Measurements from ENCODE around the gene MYPN.

The MYPN gene

GRCh38 chr10:68081916-68082315 lies 27.4 kb upstream of the MYPN start:
- TF ChIP-seq POLR2AphosphoS5 (IDR thresholded peaks at IDR 0.05; ENCODE audit: low read depth, low read length): no peak
- no peak for TF ChIP-seq REST (IDR thresholded peaks at IDR 0.05; ENCODE audit: insufficient read depth in 1 of 2, low read depth in 2 of 2, low read length in 2 of 2)
- no peak for TF ChIP-seq SIN3A (IDR thresholded peaks at IDR 0.05; ENCODE audit: borderline replicate concordance, insufficient read depth, low read length)
- TF ChIP-seq FOXP2 (optimal IDR thresholded peaks at IDR 0.05; ENCODE audit: borderline replicate concordance, extremely low read depth, extremely low read length, insufficient read depth): no peak
- TF ChIP-seq TAF1 (IDR thresholded peaks at IDR 0.05; ENCODE audit: borderline replicate concordance, insufficient read depth, low read length): no peak

GRCh38 chr10:68082872-68083271 lies 26.4 kb upstream of the MYPN start:
- no peak for TF ChIP-seq POLR2AphosphoS5 (IDR thresholded peaks at IDR 0.05; ENCODE audit: low read depth, low read length)
- no peak for TF ChIP-seq FOXP2 (optimal IDR thresholded peaks at IDR 0.05; ENCODE audit: borderline replicate concordance, extremely low read depth, extremely low read length, insufficient read depth)
- TF ChIP-seq SIN3A (IDR thresholded peaks at IDR 0.05; ENCODE audit: borderline replicate concordance, insufficient read depth, low read length): no peak
- no peak for TF ChIP-seq TAF1 (IDR thresholded peaks at IDR 0.05; ENCODE audit: borderline replicate concordance, insufficient read depth, low read length)
- TF ChIP-seq REST (IDR thresholded peaks at IDR 0.05; ENCODE audit: insufficient read depth in 1 of 2, low read depth in 2 of 2, low read length in 2 of 2): no peak

- no peak for TF ChIP-seq SIN3A (IDR thresholded peaks at IDR 0.05; ENCODE audit: borderline replicate concordance, insufficient read depth, low read length)
- TF ChIP-seq TAF1 (IDR thresholded peaks at IDR 0.05; ENCODE audit: borderline replicate concordance, insufficient read depth, low read length): no peak
- no peak for TF ChIP-seq REST (IDR thresholded peaks at IDR 0.05; ENCODE audit: insufficient read depth in 1 of 2, low read depth in 2 of 2, low read length in 2 of 2)
- TF ChIP-seq POLR2AphosphoS5 (IDR thresholded peaks at IDR 0.05; ENCODE audit: low read depth, low read length): no peak
- no peak for TF ChIP-seq FOXP2 (optimal IDR thresholded peaks at IDR 0.05; ENCODE audit: borderline replicate concordance, extremely low read depth, extremely low read length, insufficient read depth)
Measured at GRCh38 chr10:68083953-68084352, 25.3 kb upstream of the MYPN start.

GRCh38 chr10:68084469-68084868 lies 24.8 kb upstream of the MYPN start:
- TF ChIP-seq FOXP2 (optimal IDR thresholded peaks at IDR 0.05; ENCODE audit: borderline replicate concordance, extremely low read depth, extremely low read length, insufficient read depth) (no peak), SIN3A (IDR thresholded peaks at IDR 0.05; ENCODE audit: borderline replicate concordance, insufficient read depth, low read length) (no peak), POLR2AphosphoS5 (IDR thresholded peaks at IDR 0.05; ENCODE audit: low read depth, low read length) (no peak), REST (IDR thresholded peaks at IDR 0.05; ENCODE audit: insufficient read depth in 1 of 2, low read depth in 2 of 2, low read length in 2 of 2) (no peak), TAF1 (IDR thresholded peaks at IDR 0.05; ENCODE audit: borderline replicate concordance, insufficient read depth, low read length) (no peak)

GRCh38 chr10:68086011-68086410 lies 23.3 kb upstream of the MYPN start:
- no peak for TF ChIP-seq POLR2AphosphoS5 (IDR thresholded peaks at IDR 0.05; ENCODE audit: low read depth, low read length)
- no peak for TF ChIP-seq REST (IDR thresholded peaks at IDR 0.05; ENCODE audit: insufficient read depth in 1 of 2, low read depth in 2 of 2, low read length in 2 of 2)
- TF ChIP-seq TAF1 (IDR thresholded peaks at IDR 0.05; ENCODE audit: borderline replicate concordance, insufficient read depth, low read length): no peak
- TF ChIP-seq FOXP2 (optimal IDR thresholded peaks at IDR 0.05; ENCODE audit: borderline replicate concordance, extremely low read depth, extremely low read length, insufficient read depth): no peak
- no peak for TF ChIP-seq SIN3A (IDR thresholded peaks at IDR 0.05; ENCODE audit: borderline replicate concordance, insufficient read depth, low read length)
